SK-N-SH (cell line): ENCODE results near the gene OCA2. TPM values are rescaled to one million over a fixed set of nuclear protein-coding genes. Genes with fewer than 3 reads are reported as not detected.

Source experiments
- CTCF ChIA-PET: fragments of 300-600, 350-600 bp; formaldehyde crosslinking; extraction: SDS; loops from one replicate; lab custom pipeline; 2021; lab: Yijun Ruan, JAX
- POLR2A ChIA-PET: fragments of 350-600 bp; sonication (Branson Sonifier 250); formaldehyde crosslinking; extraction: SDS; loops from one replicate; lab custom pipeline; 2020; ENCODE audit warnings: antibody characterized with exemption, inconsistent platforms; lab: Yijun Ruan, JAX
- DNase-seq: peaks from one replicate; pipeline ENCODE4 v3.0.0; 2012
- H2AFZ ChIP-seq: fragments of 200-600 bp; sonication (generic); 2 replicates; pipeline ENCODE4 v1.8.1; 2016; ENCODE audit warnings: antibody characterized with exemption, mild to moderate bottlenecking, low read depth
- H3F3A ChIP-seq: fragments of 200-600 bp; sonication (generic); replicated peaks from 2 replicates; pipeline ENCODE3; 2016; ENCODE audit warnings: antibody characterized with exemption, mild to moderate bottlenecking; ENCODE audit not compliant: insufficient read depth
- H3K27ac ChIP-seq, 2 experiments: fragments of 200-500 bp in 1 of 2; fragments of 200-600 bp in 1 of 2; sonication (Bioruptor generic) in 1 of 2; sonication (generic), shearing (Covaris generic) in 1 of 2; 2 replicates each; pipeline versions ENCODE4 v1.5.1 to v1.6.1; 2014 to 2016; ENCODE audit warnings: low read depth in 2 of 2, inconsistent platforms in 1 of 2, low read length in 1 of 2, mild to moderate bottlenecking in 1 of 2, mixed read lengths in 1 of 2
- H3K27me3 ChIP-seq: fragments of 200-600 bp; sonication (generic), shearing (Covaris generic); 2 replicates; pipeline ENCODE4 v1.6.1; 2016; ENCODE audit warnings: mixed run types; ENCODE audit not compliant: insufficient read depth
- H3K36me3 ChIP-seq, 2 experiments: fragments of 200-500 bp in 1 of 2; fragments of 200-600 bp in 1 of 2; sonication (Bioruptor generic) in 1 of 2; sonication (generic) in 1 of 2; replicated peaks in 1 of 2; 2 replicates each; pipeline versions ENCODE3 to v1.5.1; 2014 to 2016; ENCODE audit warnings: low read length in 1 of 2, mild to moderate bottlenecking in 1 of 2; ENCODE audit not compliant: insufficient read depth in 2 of 2, control insufficient read depth in 1 of 2
- H3K4me1 ChIP-seq, 2 experiments: fragments of 200-500 bp in 1 of 2; fragments of 200-600 bp in 1 of 2; sonication (Bioruptor generic) in 1 of 2; sonication (generic), shearing (Covaris generic) in 1 of 2; 2 replicates each; pipeline versions ENCODE4 v1.5.1 to v1.6.1; 2014 to 2016; ENCODE audit warnings: low read depth in 1 of 2, low read length in 1 of 2, mixed run types in 1 of 2; ENCODE audit not compliant: insufficient read depth in 2 of 2, control insufficient read depth in 1 of 2
- H3K4me2 ChIP-seq: fragments of 200-600 bp; sonication (generic), shearing (Covaris generic); 2 replicates; pipeline ENCODE4 v1.6.1; 2017; ENCODE audit warnings: mixed run types
- H3K4me3 ChIP-seq, 2 experiments: fragments of 200-500 bp in 1 of 2; fragments of 200-600 bp in 1 of 2; sonication (Bioruptor generic) in 1 of 2; sonication (generic), shearing (Covaris generic) in 1 of 2; 2 replicates each; pipeline versions ENCODE4 v1.5.1 to v1.8.1; 2014 to 2016; ENCODE audit warnings: low read depth in 2 of 2, inconsistent platforms in 1 of 2, low read length in 1 of 2, mild to moderate bottlenecking in 1 of 2, mixed read lengths in 1 of 2, moderate library complexity in 1 of 2
- H3K79me2 ChIP-seq: fragments of 200-600 bp; sonication (generic); 2 replicates; pipeline ENCODE4 v1.8.1; 2017; ENCODE audit warnings: mild to moderate bottlenecking; ENCODE audit not compliant: insufficient read depth
- H3K9ac ChIP-seq: fragments of 200-600 bp; sonication (generic); 2 replicates; pipeline ENCODE4 v1.6.1; 2017; ENCODE audit warnings: mixed run types
- H3K9me2 ChIP-seq: fragments of 200-600 bp; sonication (generic); 2 replicates; pipeline ENCODE4 v1.6.1; 2017; ENCODE audit warnings: mixed run types
- H3K9me3 ChIP-seq: fragments of 200-600 bp; sonication (generic); 2 replicates; pipeline ENCODE4 v1.6.1; 2017; ENCODE audit warnings: mixed run types, mild to moderate bottlenecking, moderate library complexity
- H4K20me1 ChIP-seq: fragments of 200-600 bp; sonication (generic); 2 replicates; pipeline ENCODE4 v1.6.1; 2017; ENCODE audit warnings: mild to moderate bottlenecking, mixed run types; ENCODE audit not compliant: insufficient read depth
- CHD2 ChIP-seq: fragments of 150-350 bp; IDR thresholded peaks from 2 replicates; pipeline ENCODE4 v1.6.1; 2018; ENCODE audit warnings: low read length; ENCODE audit not compliant: partially characterized antibody
- ELF1 ChIP-seq: IDR thresholded peaks from 2 replicates; pipeline ENCODE4 v1.4.0; 2012
- EP300 ChIP-seq, 2 experiments: IDR thresholded peaks; 2 replicates each; pipeline versions ENCODE4 v1.4.0 to v1.6.1; 2012; ENCODE audit warnings: borderline replicate concordance in 1 of 2, low read depth in 1 of 2, low read length in 1 of 2
- FOSL2 ChIP-seq: IDR thresholded peaks from 2 replicates; pipeline ENCODE4 v1.4.0; 2012; ENCODE audit warnings: low read depth, mild to moderate bottlenecking, moderate library complexity, borderline replicate concordance
- FOXJ3 ChIP-seq: sonication (generic); formaldehyde crosslinking; IDR thresholded peaks from 2 replicates; pipeline ENCODE4 v1.5.1; 2020; ENCODE audit warnings: mild to moderate bottlenecking, missing genetic modification reagents
- IRF3 ChIP-seq: fragments of 150-350 bp; IDR thresholded peaks from 2 replicates; pipeline ENCODE4 v1.6.1; 2016; ENCODE audit warnings: mild to moderate bottlenecking, low read depth, low read length
- MAX ChIP-seq: IDR thresholded peaks from 2 replicates; pipeline ENCODE4 v1.4.0; 2012; ENCODE audit warnings: low read depth
- PBX3 ChIP-seq: IDR thresholded peaks from 2 replicates; pipeline ENCODE4; 2012
- RCOR1 ChIP-seq: fragments of 150-350 bp; IDR thresholded peaks from 2 replicates; pipeline ENCODE4 v1.6.1; 2017; ENCODE audit warnings: antibody characterized with exemption, low read length
- REST ChIP-seq: IDR thresholded peaks from 2 replicates; pipeline ENCODE4 v1.6.1; 2012; ENCODE audit warnings: mild to moderate bottlenecking, low read depth, low read length, moderate library complexity
- SMC3 ChIP-seq: IDR thresholded peaks from 2 replicates; pipeline ENCODE4 v1.6.1; 2012; ENCODE audit warnings: low read depth, low read length, improper control_type of control experiment
- TEAD4 ChIP-seq: IDR thresholded peaks from 2 replicates; pipeline ENCODE4 v1.4.0; 2012; ENCODE audit warnings: mild to moderate bottlenecking, borderline replicate concordance; ENCODE audit not compliant: insufficient read depth
- YY1 ChIP-seq: IDR thresholded peaks from 2 replicates; pipeline ENCODE4 v1.4.0; 2012; ENCODE audit warnings: low read depth, mild to moderate bottlenecking
- WGBS: methylation state at CpG from one replicate; pipeline ENCODE4 v1.1.6; 2017; ENCODE audit warnings: low lambda C conversion rate; 5-methylcytosine and 5-hydroxymethylcytosine counted together
- polyA plus RNA-seq, 3 experiments: library from polyadenylated mRNA; depleted of rRNA; stranded (reverse); fragments of >200 nt; gene quantifications; 2 replicates each; pipeline ENCODE4 v1.2.3, GENCODE V29; 2012

OCA2 gene
- polyA plus RNA-seq, 1 of the 3 experiments (the other 2 are of a cell fraction): 0.16 TPM

- no peaks in the 10 kb centered on the region for H3K79me2 ChIP-seq
- H3K27ac ChIP-seq: no peak overlapping the region
- TF ChIP-seq CHD2 (no peak), FOXJ3 (CRISPR knock-in tag) (no peak)
- H3K4me3 ChIP-seq: no peak overlapping the region
- H3K9me2 ChIP-seq: no peaks in the 10 kb centered on the region
- H3F3A ChIP-seq: no peaks in the 10 kb centered on the region
- H4K20me1 ChIP-seq: no peaks in the 10 kb centered on the region
- WGBS: 49% methylated on average over 10 of the region's 10 CpGs
- no peak overlapping the region for H3K4me2 ChIP-seq
- no peaks in the 10 kb centered on the region for H3K27me3 ChIP-seq
- H3K36me3 ChIP-seq: no peaks in the 10 kb centered on the region
- no peak for DNase-seq
- H3K9ac ChIP-seq: no peak overlapping the region
- POLR2A ChIA-PET: no interaction called here
- no peak overlapping the region for H2AFZ ChIP-seq
- CTCF ChIA-PET: no interaction called here
- no peaks in the 10 kb centered on the region; a peak in 1 of 4 replicates for H3K4me1 ChIP-seq
- H3K9me3 ChIP-seq: no peaks in the 10 kb centered on the region; the same call in 1 of the 2 replicates
Measured at GRCh38 chr15:27846722-27847395, 252.3 kb downstream of the OCA2 start.

- no peaks in the 10 kb centered on the region for H3K27me3 ChIP-seq
- CTCF ChIA-PET: no interaction called here
- 53% methylated on average over 20 of the region's 21 CpGs for WGBS
Measured at GRCh38 chr15:27845535-27846369, 253.4 kb downstream of the OCA2 start.

GRCh38 chr15:27844018-27844666, 255.0 kb downstream of the OCA2 start:
- Histone ChIP-seq H3F3A (no peaks in the 10 kb centered on the region), H3K9me2 (no peaks in the 10 kb centered on the region), H3K4me2 (no peak overlapping the region), H3K27ac (no peak overlapping the region), H3K4me3 (no peak overlapping the region), H3K4me1 (no peaks in the 10 kb centered on the region), H2AFZ (no peak overlapping the region), H3K36me3 (no peaks in the 10 kb centered on the region), H3K79me2 (no peaks in the 10 kb centered on the region), H4K20me1 (no peaks in the 10 kb centered on the region), H3K9me3 (no peaks in the 10 kb centered on the region), H3K9ac (no peak overlapping the region), H3K27me3 (no peaks in the 10 kb centered on the region)
- POLR2A ChIA-PET: no interaction called here
- DNase-seq: no peak
- CTCF ChIA-PET: no interaction called here
- 27% methylated on average over 9 of the region's 13 CpGs for WGBS
- TF ChIP-seq YY1: no peak
- TF ChIP-seq FOSL2: no peak
- TF ChIP-seq REST: no peak
- TF ChIP-seq PBX3: no peak
- no peak for TF ChIP-seq ELF1
- TF ChIP-seq FOXJ3 (CRISPR knock-in tag): no peak
- TF ChIP-seq IRF3: no peak
- no peak for TF ChIP-seq SMC3
- TF ChIP-seq MAX: no peak
- TF ChIP-seq RCOR1: no peak

More at GRCh38 chr15:27845535-27846369, 253.4 kb downstream of the OCA2 start:
- Histone ChIP-seq H3K4me3 (no peak overlapping the region), H4K20me1 (no peaks in the 10 kb centered on the region), H3K79me2 (no peaks in the 10 kb centered on the region), H2AFZ (no peak overlapping the region), H3K9me2 (no peaks in the 10 kb centered on the region), H3K36me3 (no peaks in the 10 kb centered on the region), H3K4me2 (no peak overlapping the region), H3K27ac (no peak overlapping the region), H3F3A (no peaks in the 10 kb centered on the region), H3K9me3 (no peaks in the 10 kb centered on the region; the same call in 1 of the 2 replicates), H3K4me1 (no peaks in the 10 kb centered on the region), H3K9ac (no peak overlapping the region)
- POLR2A ChIA-PET: no interaction called here
- DNase-seq: no peak
- no peak for TF ChIP-seq SMC3
- TF ChIP-seq TEAD4: no peak
- TF ChIP-seq FOXJ3 (CRISPR knock-in tag): no peak
- TF ChIP-seq EP300 (IDR thresholded peaks at IDR 0.05; ENCODE audit: borderline replicate concordance in 1 of 2, low read depth in 1 of 2, low read length in 1 of 2): no peak
